Epidermal melanocyte (primary cell): ENCODE results near the gene TIGD1.

Experiments
- DNase-seq: peaks from one replicate; pipeline ENCODE4 v3.0.0; 2011; ENCODE audit warnings: low spot score; ENCODE audit not compliant: insufficient read length

The TIGD1 gene

GRCh38 chr2:232502511-232502910 lies 47.8 kb downstream of the TIGD1 start:
- DNase-seq = no peak

GRCh38 chr2:232501794-232502390 lies 48.5 kb downstream of the TIGD1 start:
- no peak for DNase-seq

GRCh38 chr2:232501331-232501771 lies 49.0 kb downstream of the TIGD1 start:
- no peak for DNase-seq

- no peak for DNase-seq
Observed at GRCh38 chr2:232498452-232498851, 51.9 kb downstream of the TIGD1 start.
